BJ (cell line): ENCODE measurements around the gene DGCR6. TPM values are rescaled to one million over a fixed set of nuclear protein-coding genes. Genes with fewer than 3 reads are reported as not detected.
"Not testable (repeated sequence)": the region's sequence is repeated elsewhere in the genome, so short reads cannot be mapped to it uniquely, and the experiment has no call there.

Experiments
- CTCF ChIA-PET: fragments of 350-600 bp; formaldehyde crosslinking; extraction: SDS; loops from one replicate; lab custom pipeline; 2021; ENCODE audit warnings: antibody characterized with exemption, inconsistent platforms; lab: Yijun Ruan, JAX
- POLR2A ChIA-PET: fragments of 300-600 bp; sonication (Branson Sonifier 250); formaldehyde crosslinking; extraction: SDS; loops from one replicate; lab custom pipeline; 2021; ENCODE audit warnings: antibody characterized with exemption; lab: Charles Lee
- DNase-seq: peaks from one replicate; pipeline ENCODE4 v3.0.0-alpha.2; 2011; ENCODE audit warnings: low read depth
- H3K27me3 ChIP-seq: 2 replicates; pipeline ENCODE4 v1.6.0; 2011; ENCODE audit warnings: low read length; ENCODE audit not compliant: control insufficient read depth, insufficient read depth
- H3K36me3 ChIP-seq: 2 replicates; pipeline ENCODE4 v1.5.1; 2011; ENCODE audit warnings: low read length; ENCODE audit not compliant: control insufficient read depth, insufficient read depth
- H3K4me3 ChIP-seq: 2 replicates; pipeline ENCODE4 v1.5.1; 2011; ENCODE audit warnings: low read depth, mild to moderate bottlenecking, control low read depth, low read length
- polyA minus RNA-seq: library from RNA; depleted of rRNA, polyadenylated mRNA; stranded (reverse); fragments of >200 nt; gene quantifications from 2 replicates; pipeline ENCODE4 v1.2.3, GENCODE V29; 2011; rRNA and poly(A)+ RNA removed
- polyA plus RNA-seq: library from polyadenylated mRNA; depleted of rRNA; stranded (reverse); fragments of >200 nt; gene quantifications from 2 replicates; pipeline ENCODE4 v1.2.3, GENCODE V29; 2011; rRNA removed
- TF ChIP-seq, protein P1 (sequence below): IDR thresholded peaks from 2 replicates; pipeline ENCODE4 v1.5.1; 2011; ENCODE audit warnings: low read depth, mild to moderate bottlenecking, control low read depth, inconsistent platforms, low read length, moderate library complexity; ENCODE audit not compliant: insufficient read depth

The DGCR6 gene
- 0.29 and 0.77 TPM in 2 replicates for polyA plus RNA-seq
- 2.7 and 3.2 TPM in 2 replicates for polyA minus RNA-seq

DNA sequence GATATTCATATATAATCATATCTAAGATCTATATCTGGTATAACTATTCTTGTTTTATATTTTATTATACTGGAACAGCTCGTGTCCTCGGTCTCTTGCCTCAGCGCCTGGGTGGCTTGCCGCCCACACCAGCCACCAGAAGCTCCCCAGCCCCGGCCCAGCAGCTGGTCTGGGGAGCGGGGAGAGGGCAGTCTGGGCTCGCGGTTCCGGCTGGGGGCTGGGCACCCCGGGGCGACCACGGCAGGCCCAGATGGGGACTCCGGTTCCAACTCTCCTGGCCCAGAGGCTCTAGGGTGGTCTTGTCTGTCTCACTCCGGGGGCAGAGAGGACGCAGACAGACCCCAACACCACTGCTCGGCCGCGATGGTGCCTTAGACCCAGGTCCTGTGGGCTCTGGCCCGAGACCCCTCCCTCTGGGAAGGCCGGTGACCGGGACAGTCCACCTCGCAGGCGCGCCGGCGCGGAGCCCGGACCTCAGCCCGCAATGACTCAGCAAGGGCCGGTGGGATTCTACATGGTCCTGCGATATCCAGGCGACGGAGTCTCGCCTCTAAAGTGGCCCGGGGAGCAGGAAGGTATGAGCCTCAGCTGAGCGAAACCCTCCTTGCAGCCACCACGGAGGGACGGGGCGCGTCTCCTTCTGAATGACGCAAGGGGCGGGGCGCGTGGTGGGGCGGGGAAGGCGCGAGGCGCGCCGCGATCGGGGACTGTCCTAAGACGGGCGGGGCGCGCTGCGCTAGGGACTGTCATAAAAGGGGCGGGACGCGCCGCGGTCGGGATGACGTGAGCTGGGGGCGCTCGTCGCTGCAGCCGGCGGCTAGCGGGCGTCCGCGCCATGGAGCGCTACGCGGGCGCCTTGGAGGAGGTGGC lies at the start of gene DGCR6:
TSS of gene DGCR6 (plus strand) at position 781 of the 870 bp plus-strand sequence. CDS start at position 836, 55 bp downstream.
- TF ChIP-seq, protein P1, sequence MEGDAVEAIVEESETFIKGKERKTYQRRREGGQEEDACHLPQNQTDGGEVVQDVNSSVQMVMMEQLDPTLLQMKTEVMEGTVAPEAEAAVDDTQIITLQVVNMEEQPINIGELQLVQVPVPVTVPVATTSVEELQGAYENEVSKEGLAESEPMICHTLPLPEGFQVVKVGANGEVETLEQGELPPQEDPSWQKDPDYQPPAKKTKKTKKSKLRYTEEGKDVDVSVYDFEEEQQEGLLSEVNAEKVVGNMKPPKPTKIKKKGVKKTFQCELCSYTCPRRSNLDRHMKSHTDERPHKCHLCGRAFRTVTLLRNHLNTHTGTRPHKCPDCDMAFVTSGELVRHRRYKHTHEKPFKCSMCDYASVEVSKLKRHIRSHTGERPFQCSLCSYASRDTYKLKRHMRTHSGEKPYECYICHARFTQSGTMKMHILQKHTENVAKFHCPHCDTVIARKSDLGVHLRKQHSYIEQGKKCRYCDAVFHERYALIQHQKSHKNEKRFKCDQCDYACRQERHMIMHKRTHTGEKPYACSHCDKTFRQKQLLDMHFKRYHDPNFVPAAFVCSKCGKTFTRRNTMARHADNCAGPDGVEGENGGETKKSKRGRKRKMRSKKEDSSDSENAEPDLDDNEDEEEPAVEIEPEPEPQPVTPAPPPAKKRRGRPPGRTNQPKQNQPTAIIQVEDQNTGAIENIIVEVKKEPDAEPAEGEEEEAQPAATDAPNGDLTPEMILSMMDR, result no peak
- Histone ChIP-seq H3K36me3 (no peaks in the 10 kb centered on the region), H3K27me3 (no peaks in the 10 kb centered on the region), H3K4me3 (no peak within 1 kb of the TSS)
- no peak for DNase-seq
- ChIA-PET POLR2A (no interaction called here), CTCF (interaction anchor here (0.6 to 2.0 kb wide), 4 partner anchors 24 to 726 kb away, joined by 3 to 11 read pairs (median 3); no protein-coding TSS in a partner anchor)

DNA sequence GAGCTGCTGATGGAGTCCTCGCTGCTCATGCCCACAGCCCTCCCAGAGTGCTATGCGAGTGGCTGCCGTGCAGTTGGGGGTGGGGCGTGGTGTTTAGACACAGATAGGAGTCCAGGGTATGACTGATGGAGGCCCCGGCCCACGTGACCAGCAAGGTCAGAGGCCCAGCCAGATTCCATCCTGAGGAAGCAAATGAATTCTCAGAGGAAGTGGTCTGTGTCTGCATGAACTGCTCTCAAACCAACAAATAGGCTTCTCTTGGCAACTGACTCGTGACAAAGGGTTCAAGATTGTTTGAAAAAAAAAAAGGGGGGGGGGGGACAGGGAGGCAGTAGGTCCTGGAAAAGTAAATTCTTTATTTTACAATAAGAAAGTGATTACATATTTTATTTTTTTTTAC lies 46.8 kb upstream of the DGCR6 start:
- H3K36me3 ChIP-seq, H3K4me3 ChIP-seq, H3K27me3 ChIP-seq, POLR2A ChIA-PET, CTCF ChIA-PET, DNase-seq: not testable (repeated sequence)

DNA sequence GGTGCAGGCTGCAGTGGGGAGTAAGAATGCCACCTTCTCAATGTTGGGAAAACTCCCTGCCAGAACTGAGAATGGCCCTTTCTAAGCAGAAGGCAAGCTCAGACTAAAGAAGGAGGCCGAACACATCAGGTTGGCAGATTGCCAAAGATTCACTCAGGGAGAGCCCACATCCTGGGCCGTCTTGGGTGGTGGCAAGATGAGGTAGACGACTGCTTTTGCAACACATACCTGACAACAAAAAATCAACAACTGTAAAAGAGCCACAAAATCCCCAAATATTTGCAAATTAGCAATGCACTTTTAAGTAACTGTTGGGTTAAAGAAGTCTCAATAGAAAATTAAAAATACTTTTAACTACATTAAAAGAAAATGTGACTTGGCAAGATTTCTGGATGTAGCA lies 24.9 kb upstream of the DGCR6 start:
- POLR2A ChIA-PET, H3K4me3 ChIP-seq, DNase-seq, H3K36me3 ChIP-seq, H3K27me3 ChIP-seq, CTCF ChIA-PET: not testable (repeated sequence)

DNA sequence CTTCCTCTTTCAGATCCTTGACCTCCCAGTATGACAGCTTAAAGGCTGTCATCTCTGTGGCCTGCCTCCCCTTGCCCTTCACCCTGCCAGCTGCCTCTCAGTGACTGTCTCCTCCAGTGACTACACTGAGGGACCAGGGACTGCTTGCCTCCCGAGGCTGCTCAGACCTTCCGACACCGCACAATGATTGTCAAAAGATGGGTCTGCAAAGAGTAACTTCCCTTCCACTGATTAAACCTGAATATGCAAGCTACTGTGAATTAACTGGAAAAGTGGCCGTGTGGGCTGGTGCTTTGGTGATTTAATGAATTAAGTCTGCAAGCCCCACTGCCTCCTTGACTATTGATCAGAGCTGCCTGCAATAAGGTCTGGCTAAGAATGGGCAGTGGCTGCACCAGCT lies 21.7 kb upstream of the DGCR6 start:
- H3K27me3 ChIP-seq, DNase-seq, H3K36me3 ChIP-seq, POLR2A ChIA-PET, H3K4me3 ChIP-seq, CTCF ChIA-PET: not testable (repeated sequence)

DNA sequence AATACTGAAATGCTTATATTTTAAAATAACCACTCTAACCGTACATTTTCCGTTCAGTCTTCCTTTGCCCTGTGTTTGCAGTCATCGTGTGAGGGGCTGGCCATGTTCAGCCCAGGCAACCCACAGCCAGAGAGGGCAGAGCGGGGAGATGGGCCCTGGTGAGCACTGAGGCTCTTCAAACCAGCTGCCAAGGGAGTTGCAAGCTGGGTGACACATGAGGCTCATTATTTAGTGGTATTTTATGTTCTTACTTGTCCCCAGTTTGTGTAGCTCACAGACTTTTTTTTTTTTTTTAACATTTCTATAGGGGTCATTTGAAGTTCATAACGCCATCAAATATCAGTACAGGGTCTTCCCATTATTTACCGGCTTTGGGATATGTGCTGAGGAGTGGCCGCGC lies 18.0 kb upstream of the DGCR6 start:
- ChIA-PET POLR2A (no interaction called here), CTCF (no interaction called here)
- DNase-seq, result no peak
- TF ChIP-seq, protein P1, result no peak
- H3K4me3 ChIP-seq, result no peak overlapping the region
- H3K27me3 ChIP-seq, result no peaks in the 10 kb centered on the region
- no peaks in the 10 kb centered on the region for H3K36me3 ChIP-seq

DNA sequence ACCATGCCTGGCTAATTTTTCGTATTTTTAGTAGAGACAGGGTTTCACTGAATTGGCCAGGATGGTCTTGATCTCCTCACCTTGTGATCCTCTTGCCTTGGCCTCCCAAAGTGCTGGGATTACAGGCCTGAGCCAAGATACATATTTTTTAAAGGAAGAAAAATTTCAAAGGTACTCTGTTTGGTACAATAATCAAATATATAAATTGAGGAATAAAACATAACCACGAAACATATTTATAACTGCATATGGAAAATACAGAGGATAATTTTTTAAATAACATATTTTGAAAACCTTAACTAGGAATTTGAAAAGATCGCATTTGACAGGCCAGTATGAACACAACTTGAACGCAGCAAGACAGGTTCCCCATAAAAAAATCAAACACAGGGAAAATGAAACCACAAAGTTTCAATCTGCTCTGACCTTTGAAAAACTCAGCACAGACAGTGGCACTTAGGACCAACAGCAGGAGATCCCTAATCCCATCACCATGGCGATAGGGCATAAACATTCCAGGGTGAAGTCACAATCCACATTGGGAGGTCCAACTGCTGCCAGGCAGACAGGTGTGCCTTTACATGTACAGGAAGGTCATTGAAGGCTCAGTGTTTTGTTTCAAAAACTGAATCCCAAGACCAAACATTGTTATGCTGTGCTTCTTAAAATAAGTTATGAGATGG lies 15.5 kb upstream of the DGCR6 start:
- POLR2A ChIA-PET, CTCF ChIA-PET, H3K36me3 ChIP-seq: not testable (repeated sequence)

DNA sequence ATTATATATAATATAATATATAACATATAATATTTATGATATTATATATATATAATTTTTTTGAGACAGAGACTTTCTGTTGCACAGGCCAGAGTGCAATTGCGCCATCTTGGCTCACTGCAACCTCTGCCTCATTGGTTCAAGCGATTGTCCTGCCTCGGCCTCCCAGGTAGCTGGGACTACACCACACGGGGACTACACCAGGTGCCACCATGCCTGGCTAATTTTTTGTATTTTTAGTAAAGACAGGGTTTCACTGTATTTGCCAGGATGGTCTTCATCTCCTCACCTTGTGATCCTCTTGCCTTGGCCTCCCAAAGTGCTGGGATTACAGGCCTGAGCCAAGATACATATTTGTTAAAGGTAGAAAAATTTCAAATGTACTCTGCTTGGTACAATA lies 12.3 kb upstream of the DGCR6 start:
- DNase-seq, CTCF ChIA-PET, H3K4me3 ChIP-seq, H3K27me3 ChIP-seq, H3K36me3 ChIP-seq, POLR2A ChIA-PET: not testable (repeated sequence)

More for the DNA sequence above, 15.5 kb upstream of the DGCR6 start:
- not testable (repeated sequence) for H3K27me3 ChIP-seq, H3K4me3 ChIP-seq, DNase-seq

DNA sequence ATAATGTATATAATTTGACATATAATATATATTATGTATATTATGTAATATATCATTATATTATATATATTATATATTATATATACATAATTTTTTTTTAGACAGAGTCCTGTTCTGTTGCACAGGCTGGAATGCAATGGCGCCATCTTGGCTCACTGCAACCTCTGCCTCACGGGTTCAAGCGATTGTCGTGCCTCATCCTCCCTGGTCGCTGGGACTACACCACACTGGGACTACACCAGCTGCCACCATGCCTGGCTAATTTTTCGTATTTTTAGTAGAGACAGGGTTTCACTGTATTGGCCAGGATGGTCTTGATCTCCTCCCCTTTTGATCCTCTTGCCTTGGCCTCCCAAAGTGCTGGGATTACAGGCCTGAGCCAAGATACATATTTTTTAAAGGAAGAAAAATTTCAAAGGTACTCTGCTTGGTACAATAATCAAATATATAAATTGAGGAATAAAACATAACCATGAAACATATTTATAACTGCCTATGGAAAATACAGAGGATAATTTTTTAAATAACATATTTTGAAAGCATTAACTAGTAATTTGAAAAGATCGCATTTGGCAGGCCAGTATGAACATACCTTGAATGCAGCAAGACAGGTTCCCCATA lies 10.0 kb upstream of the DGCR6 start:
- H3K36me3 ChIP-seq, CTCF ChIA-PET, POLR2A ChIA-PET, H3K4me3 ChIP-seq, DNase-seq, H3K27me3 ChIP-seq: not testable (repeated sequence)

DNA sequence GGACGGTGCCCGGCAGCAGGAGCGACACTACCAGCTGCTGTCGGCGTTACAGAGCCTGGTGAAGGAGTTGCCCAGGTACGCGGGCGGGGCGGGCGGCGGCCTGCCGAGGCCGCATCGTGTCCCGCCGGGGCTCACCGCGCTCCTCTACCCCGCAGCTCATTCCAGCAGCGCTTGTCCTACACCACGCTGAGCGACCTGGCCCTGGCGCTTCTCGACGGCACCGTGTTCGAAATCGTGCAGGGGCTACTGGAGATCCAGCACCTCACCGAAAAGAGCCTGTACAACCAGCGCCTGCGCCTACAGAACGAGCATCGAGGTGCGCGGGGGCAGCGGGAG lies 258 bp downstream of the DGCR6 start:
- DNase-seq, H3K27me3 ChIP-seq, H3K4me3 ChIP-seq, H3K36me3 ChIP-seq, POLR2A ChIA-PET: not testable (repeated sequence)
- CTCF ChIA-PET, result interaction anchor here (1.0 to 2.0 kb wide), 4 partner anchors 9 to 725 kb away, joined by 3 to 11 read pairs (median 4); no protein-coding TSS in a partner anchor
